Uterus (tissue), 4 donors: ENCODE measurements around the gene MAST2. TPM values are rescaled to one million over a fixed set of nuclear protein-coding genes. Genes with fewer than 3 reads are reported as not detected.

Experiments
- DNase-seq, 2 donors: peaks; one replicate each; pipeline ENCODE4 v3.0.0-alpha.2; 2019 to 2020
- H3K27ac ChIP-seq, 2 donors: fragments of 200-600 bp; sonication (generic); 1 replicate in 1 of 2; 2 replicates in 1 of 2; pipeline ENCODE4 v1.5.1; 2016 to 2018
- H3K27me3 ChIP-seq, 2 donors: fragments of 200-600 bp; sonication (generic); one replicate each; pipeline ENCODE4 v1.5.1; 2018 to 2019; ENCODE audit warnings: control low read depth in 1 of 2
- H3K36me3 ChIP-seq, 2 donors: fragments of 200-600 bp; sonication (generic); one replicate each; pipeline ENCODE4 v1.5.1; 2019; ENCODE audit warnings: control low read depth in 1 of 2
- H3K4me1 ChIP-seq, 2 donors: fragments of 200-600 bp; sonication (generic); one replicate each; pipeline ENCODE4 v1.5.1; 2018 to 2019; ENCODE audit warnings: control low read depth in 1 of 2
- H3K4me3 ChIP-seq, 2 donors: fragments of 200-600 bp; sonication (generic); 1 replicate in 1 of 2; 2 replicates in 1 of 2; pipeline ENCODE4 v1.5.1; 2018 to 2019; ENCODE audit warnings: mild to moderate bottlenecking in 1 of 2
- H3K9me3 ChIP-seq, 2 donors: fragments of 200-600 bp; sonication (generic); one replicate each; pipeline ENCODE4 v1.5.1; 2019; ENCODE audit warnings: control low read depth in 1 of 2
- POLR2A ChIP-seq, 2 donors: fragments of 450-650 bp; IDR thresholded peaks; one replicate each; pipeline ENCODE4 v1.6.1; 2016; ENCODE audit warnings: antibody characterized with exemption in 2 of 2, mild to moderate bottlenecking in 1 of 2, moderate library complexity in 1 of 2
- intact Hi-C: fragments of 100-400 bp; cut with DNase I; formaldehyde crosslinking; loops from one replicate; pipeline ENCODE4 v1.15.1; 2023; ENCODE audit warnings: low total_unique reads
- total RNA-seq, 4 donors: library from RNA; depleted of rRNA in 3 of 4; stranded (reverse); fragments of >200 nt in 3 of 4; gene quantifications; one replicate each; pipeline versions ENCODE4 v1.1.0 to v1.2.4, GENCODE V29; 2014 to 2023
- TF ChIP-seq, protein P1 (sequence below), 4 experiments: fragments of 200-600 bp in 2 of 4; fragments of 450-650 bp in 2 of 4; sonication (generic) in 2 of 4; IDR thresholded peaks; one replicate each; pipeline ENCODE4 v1.5.1; 2016 to 2019; ENCODE audit warnings: antibody characterized with exemption in 4 of 4, mild to moderate bottlenecking in 2 of 4, moderate library complexity in 1 of 4
- donor health status: DM: yes; HTN: yes; CAD: no.

Gene MAST2
- total RNA-seq, 4 donors from 2014 or later = 12.8 to 52.1 (median 36.3) TPM

DNA sequence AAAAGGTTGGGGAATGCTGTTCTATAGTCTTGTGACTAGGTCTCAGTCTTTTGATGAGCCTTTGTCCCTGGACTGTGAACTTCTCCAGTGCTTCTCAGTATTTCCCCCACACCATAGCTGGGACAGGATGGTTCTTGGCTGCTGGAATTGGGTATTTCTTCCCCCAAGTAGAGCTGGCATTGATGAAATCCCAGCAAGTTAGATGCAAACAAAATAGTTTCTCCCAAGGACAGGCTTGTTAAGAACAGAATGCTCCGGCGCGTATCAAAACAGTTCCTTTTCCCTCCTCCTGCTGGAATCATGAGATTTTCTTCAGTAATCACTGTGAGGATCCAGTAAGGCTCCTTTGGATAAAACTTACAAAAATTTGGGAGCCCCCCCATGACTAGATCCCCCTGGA, 166.5 kb downstream of the MAST2 start:
- Histone ChIP-seq H3K27me3 (no peaks in the 10 kb centered on the region), H3K27ac (peak overlapping the region in 1 of 2 donors; percentile 17), H3K4me1 (no peaks in the 10 kb centered on the region), H3K9me3 (no peaks in the 10 kb centered on the region), H3K36me3 (no peaks in the 10 kb centered on the region), H3K4me3 (no peak overlapping the region)
- DNase-seq = no peak
- TF ChIP-seq, protein P1, sequence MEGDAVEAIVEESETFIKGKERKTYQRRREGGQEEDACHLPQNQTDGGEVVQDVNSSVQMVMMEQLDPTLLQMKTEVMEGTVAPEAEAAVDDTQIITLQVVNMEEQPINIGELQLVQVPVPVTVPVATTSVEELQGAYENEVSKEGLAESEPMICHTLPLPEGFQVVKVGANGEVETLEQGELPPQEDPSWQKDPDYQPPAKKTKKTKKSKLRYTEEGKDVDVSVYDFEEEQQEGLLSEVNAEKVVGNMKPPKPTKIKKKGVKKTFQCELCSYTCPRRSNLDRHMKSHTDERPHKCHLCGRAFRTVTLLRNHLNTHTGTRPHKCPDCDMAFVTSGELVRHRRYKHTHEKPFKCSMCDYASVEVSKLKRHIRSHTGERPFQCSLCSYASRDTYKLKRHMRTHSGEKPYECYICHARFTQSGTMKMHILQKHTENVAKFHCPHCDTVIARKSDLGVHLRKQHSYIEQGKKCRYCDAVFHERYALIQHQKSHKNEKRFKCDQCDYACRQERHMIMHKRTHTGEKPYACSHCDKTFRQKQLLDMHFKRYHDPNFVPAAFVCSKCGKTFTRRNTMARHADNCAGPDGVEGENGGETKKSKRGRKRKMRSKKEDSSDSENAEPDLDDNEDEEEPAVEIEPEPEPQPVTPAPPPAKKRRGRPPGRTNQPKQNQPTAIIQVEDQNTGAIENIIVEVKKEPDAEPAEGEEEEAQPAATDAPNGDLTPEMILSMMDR (IDR thresholded peaks at IDR 0.05) = no peak
- no peak for TF ChIP-seq POLR2A (IDR thresholded peaks at IDR 0.05)
- intact Hi-C loops = no loop called here

DNA sequence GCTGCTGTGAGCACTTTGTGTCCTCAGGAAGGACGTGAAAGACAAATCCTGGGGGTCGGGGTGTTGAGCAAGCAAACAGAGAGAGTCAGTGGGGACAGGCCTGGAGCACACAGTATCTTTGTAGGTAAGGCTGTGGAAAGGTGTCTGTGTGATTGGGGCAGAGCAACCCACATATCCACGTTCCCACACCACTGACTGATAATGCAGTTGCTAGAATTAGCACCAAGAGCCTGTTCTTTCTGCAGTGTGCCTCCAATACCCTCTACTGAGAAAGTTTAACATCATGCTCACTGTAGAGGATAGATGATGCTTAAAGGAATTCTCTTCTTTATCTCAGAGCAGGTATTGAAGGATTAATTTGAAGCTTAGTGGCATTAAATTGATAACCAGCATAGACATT, 167.9 kb downstream of the MAST2 start:
- Histone ChIP-seq H3K27ac (no peak overlapping the region), H3K36me3 (no peaks in the 10 kb centered on the region), H3K9me3 (no peaks in the 10 kb centered on the region), H3K27me3 (no peaks in the 10 kb centered on the region), H3K4me1 (no peaks in the 10 kb centered on the region), H3K4me3 (no peak overlapping the region)
- intact Hi-C loops = no loop called here
- no peak for DNase-seq
- TF ChIP-seq POLR2A (IDR thresholded peaks at IDR 0.05) = no peak
- TF ChIP-seq, protein P1 (IDR thresholded peaks at IDR 0.05) = no peak

- Histone ChIP-seq H3K27ac (no peak overlapping the region), H3K4me3 (no peak overlapping the region), H3K4me1 (no peaks in the 10 kb centered on the region), H3K36me3 (no peaks in the 10 kb centered on the region), H3K9me3 (no peaks in the 10 kb centered on the region), H3K27me3 (no peaks in the 10 kb centered on the region)
- TF ChIP-seq, protein P1 (IDR thresholded peaks at IDR 0.05) = no peak
- no peak for TF ChIP-seq POLR2A (IDR thresholded peaks at IDR 0.05)
- intact Hi-C loops = no loop called here
- DNase-seq = no peak
Measured at GRCh38 chr1:45971922-45972531, 168.6 kb downstream of the MAST2 start.

DNA sequence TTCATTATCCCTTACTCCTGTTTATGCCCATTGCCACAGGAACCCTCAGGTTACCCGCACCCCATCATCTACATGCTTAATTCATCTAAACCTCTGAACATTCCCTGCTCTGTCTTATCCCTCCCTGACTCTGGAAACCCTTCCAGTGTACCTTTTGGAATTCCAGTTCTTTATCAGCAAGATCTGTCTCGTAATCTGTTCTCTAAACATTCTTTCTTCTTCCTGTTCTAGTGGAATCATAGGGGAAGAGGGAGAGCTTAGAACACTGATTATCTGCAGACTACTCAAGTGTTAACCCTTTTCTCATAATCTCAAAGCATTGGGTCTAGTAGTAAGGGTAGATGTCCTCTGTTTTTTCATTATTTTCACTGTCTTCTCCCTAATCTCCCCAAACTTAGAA, 169.2 kb downstream of the MAST2 start:
- TF ChIP-seq, protein P1 (IDR thresholded peaks at IDR 0.05) = no peak
- TF ChIP-seq POLR2A (IDR thresholded peaks at IDR 0.05) = no peak
- no peak overlapping the region for H3K4me3 ChIP-seq
- intact Hi-C loops = no loop called here
- no peaks in the 10 kb centered on the region for H3K36me3 ChIP-seq
- H3K27me3 ChIP-seq = no peaks in the 10 kb centered on the region
- H3K4me1 ChIP-seq = no peaks in the 10 kb centered on the region
- DNase-seq = no peak
- H3K27ac ChIP-seq = no peak overlapping the region
- H3K9me3 ChIP-seq = no peaks in the 10 kb centered on the region

DNA sequence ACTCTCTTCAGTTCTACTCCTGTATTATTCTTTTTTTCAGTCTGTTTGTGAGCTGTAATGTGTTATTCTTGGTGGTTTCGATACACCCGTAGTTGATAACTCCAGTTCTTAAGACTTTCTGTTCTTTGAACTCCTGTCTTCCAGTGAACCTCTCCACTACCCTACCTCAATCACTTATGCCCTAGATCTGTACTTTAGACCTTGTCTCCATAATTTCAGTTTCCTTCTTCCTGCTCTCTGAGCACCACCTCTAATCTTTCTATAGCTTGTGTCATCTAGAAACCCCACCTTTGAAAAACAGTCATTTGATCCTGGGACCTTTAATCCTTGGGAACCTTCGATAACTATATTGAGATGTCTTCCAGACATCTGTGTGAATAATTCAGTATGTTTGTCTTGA, 169.7 kb downstream of the MAST2 start:
- no peaks in the 10 kb centered on the region for H3K36me3 ChIP-seq
- intact Hi-C loops = no loop called here
- no peaks in the 10 kb centered on the region for H3K9me3 ChIP-seq
- TF ChIP-seq POLR2A (IDR thresholded peaks at IDR 0.05) = no peak
- TF ChIP-seq, protein P1 (IDR thresholded peaks at IDR 0.05) = no peak
- no peak overlapping the region for H3K27ac ChIP-seq
- DNase-seq = no peak
- no peaks in the 10 kb centered on the region for H3K4me1 ChIP-seq
- H3K27me3 ChIP-seq = no peaks in the 10 kb centered on the region
- no peak overlapping the region for H3K4me3 ChIP-seq
